WTC11 (cell line): ENCODE measurements around the gene SLC17A5. TPM values are rescaled to one million over a fixed set of nuclear protein-coding genes. Genes with fewer than 3 reads are reported as not detected.

ENCODE experiments used
- ATAC-seq: fragments of 200-7000 bp; cut with Tn5 transposase; 2 replicates; pipeline ENCODE4 v1.10.0; 2021; ENCODE audit warnings: mild to moderate bottlenecking, moderate library complexity
- CTCF ChIA-PET: fragments of 300-600 bp; sonication (Branson Sonifier 250); formaldehyde crosslinking; loops from one replicate; lab custom pipeline; 2021; ENCODE audit warnings: antibody characterized with exemption; lab: Charles Lee
- POLR2A ChIA-PET: fragments of 350-600 bp; sonication (Branson Sonifier 250); formaldehyde crosslinking; loops from one replicate; lab custom pipeline; 2021; ENCODE audit warnings: antibody characterized with exemption; lab: Charles Lee
- DNase-seq: peaks from one replicate; pipeline ENCODE4 v3.0.0; 2021; ENCODE audit warnings: low spot score
- H3K27ac Mint-ChIP-seq: 2 replicates; pipeline ENCODE4 v1.8.0; 2021; ENCODE audit warnings: mixed read lengths
- H3K27me3 Mint-ChIP-seq: 2 replicates; pipeline ENCODE4 v1.8.0; 2021; ENCODE audit warnings: low read depth, mild to moderate bottlenecking, moderate library complexity, mixed read lengths
- H3K36me3 Mint-ChIP-seq: 2 replicates; pipeline ENCODE4 v1.8.0; 2021; ENCODE audit warnings: mixed read lengths
- H3K4me1 Mint-ChIP-seq: 2 replicates; pipeline ENCODE4 v1.8.0; 2022; ENCODE audit warnings: mixed read lengths
- H3K4me3 Mint-ChIP-seq: 2 replicates; pipeline ENCODE4 v1.8.0; 2021; ENCODE audit warnings: mild to moderate bottlenecking, moderate library complexity, mixed read lengths
- H3K9me3 Mint-ChIP-seq: 2 replicates; pipeline ENCODE4 v1.8.0; 2021; ENCODE audit warnings: mixed read lengths
- ARID4B ChIP-seq: sonication (generic); formaldehyde crosslinking; IDR thresholded peaks from 2 replicates; pipeline ENCODE4 v1.8.0; 2023; ENCODE audit warnings: missing genetic modification reagents, mild to moderate bottlenecking, borderline replicate concordance
- ATF3 ChIP-seq: sonication (generic); formaldehyde crosslinking; conservative IDR thresholded peaks from 2 replicates; pipeline ENCODE4 v1.8.1; 2022; ENCODE audit warnings: mild to moderate bottlenecking, missing genetic modification reagents
- CDX4 ChIP-seq: fragments of 250-450 bp; sonication (Bioruptor Pico); IDR thresholded peaks from 2 replicates; pipeline ENCODE4 v1.9.0; 2021; ENCODE audit warnings: moderate library complexity, mild to moderate bottlenecking, inconsistent platforms, borderline replicate concordance
- CTCF ChIP-seq: fragments of 200-600 bp; IDR thresholded peaks from 2 replicates; pipeline ENCODE4 v1.8.0; 2022; ENCODE audit warnings: antibody characterized with exemption
- ERG ChIP-seq: fragments of 250-450 bp; sonication (Bioruptor Pico); IDR thresholded peaks from 2 replicates; pipeline ENCODE4 v1.8.0; 2021; ENCODE audit warnings: mild to moderate bottlenecking
- ETV6 ChIP-seq: sonication (generic); formaldehyde crosslinking; IDR thresholded peaks from 2 replicates; pipeline ENCODE4 v1.8.1; 2022; ENCODE audit warnings: mild to moderate bottlenecking, missing genetic modification reagents
- FOXK1 ChIP-seq: sonication (generic); formaldehyde crosslinking; IDR thresholded peaks from 2 replicates; pipeline ENCODE4 v1.8.0; 2022; ENCODE audit warnings: mild to moderate bottlenecking, moderate library complexity, missing genetic modification reagents
- MAX ChIP-seq: sonication (generic); formaldehyde crosslinking; IDR thresholded peaks from 2 replicates; pipeline ENCODE4 v1.8.0; 2022; ENCODE audit warnings: mild to moderate bottlenecking, missing genetic modification reagents
- MXD4 ChIP-seq: fragments of 250-450 bp; sonication (Bioruptor Pico); IDR thresholded peaks from 2 replicates; pipeline ENCODE4 v1.8.0; 2021; ENCODE audit warnings: mild to moderate bottlenecking, moderate library complexity, borderline replicate concordance
- MYBL2 ChIP-seq: sonication (generic); formaldehyde crosslinking; IDR thresholded peaks from 2 replicates; pipeline ENCODE4 v1.8.1; 2023; ENCODE audit warnings: mild to moderate bottlenecking, moderate library complexity, missing genetic modification reagents
- NR3C1 ChIP-seq: sonication (generic); formaldehyde crosslinking; conservative IDR thresholded peaks from 2 replicates; pipeline ENCODE4 v1.8.1; 2023; ENCODE audit warnings: low read depth, mild to moderate bottlenecking, missing genetic modification reagents
- SOX15 ChIP-seq: fragments of 250-450 bp; sonication (Bioruptor Pico); IDR thresholded peaks from 2 replicates; pipeline ENCODE4 v1.9.0; 2021; ENCODE audit warnings: mild to moderate bottlenecking
- STAT6 ChIP-seq: sonication (generic); formaldehyde crosslinking; conservative IDR thresholded peaks from 2 replicates; pipeline ENCODE4 v1.8.1; 2023; ENCODE audit warnings: mild to moderate bottlenecking, low read depth, missing genetic modification reagents, moderate library complexity
- ZNF281 ChIP-seq: sonication (generic); formaldehyde crosslinking; IDR thresholded peaks from 2 replicates; pipeline ENCODE4 v1.8.0; 2023; ENCODE audit warnings: mild to moderate bottlenecking, missing genetic modification reagents
- ZNF416 ChIP-seq: fragments of 250-450 bp; sonication (Bioruptor Pico); IDR thresholded peaks from 2 replicates; pipeline ENCODE4 v1.9.0; 2021; ENCODE audit warnings: mild to moderate bottlenecking, inconsistent platforms
- ZNF423 ChIP-seq: fragments of 250-450 bp; sonication (Bioruptor Pico); IDR thresholded peaks from 2 replicates; pipeline ENCODE4 v2.1.2; 2022; ENCODE audit warnings: mild to moderate bottlenecking, moderate library complexity
- ZNF512 ChIP-seq: sonication (generic); formaldehyde crosslinking; IDR thresholded peaks from 2 replicates; pipeline ENCODE4 v1.8.1; 2022; ENCODE audit warnings: missing genetic modification reagents, borderline replicate concordance
- total RNA-seq: library from RNA; stranded (reverse); gene quantifications from 3 replicates; pipeline ENCODE4 v1.2.3, GENCODE V29; 2021

SLC17A5 gene
- total RNA-seq, 1 experiment from 2014 or later: 9.3 TPM

GRCh38 chr6:73564578-73565345, 89.0 kb downstream of the SLC17A5 start (continued):
- TF ChIP-seq ZNF423 (CRISPR knock-in tag) (no peak), ZNF281 (CRISPR knock-in tag) (no peak), STAT6 (CRISPR knock-in tag) (no peak), ZNF512 (CRISPR knock-in tag) (no peak), SOX15 (CRISPR knock-in tag) (no peak), CTCF (no peak), MYBL2 (CRISPR knock-in tag) (no peak), MXD4 (CRISPR knock-in tag) (0 out of 2 replicates have a peak, but pooled peaks have one; percentile 45), NR3C1 (CRISPR knock-in tag) (no peak)
- TF ChIP-seq, all 79 proteins: peak for 2

GRCh38 chr6:73562558-73562957, 91.2 kb downstream of the SLC17A5 start:
- Mint-ChIP-seq H3K9me3 (no peaks in the 10 kb centered on the region), H3K4me1 (peaks cover 56% of the 10 kb centered on the region), H3K27ac (no peak overlapping the region), H3K27me3 (no peaks in the 10 kb centered on the region), H3K4me3 (no peak overlapping the region), H3K36me3 (no peaks in the 10 kb centered on the region)
- DNase-seq: no peak
- POLR2A ChIA-PET: interaction anchor here (1.1 kb wide), 1 partner anchor 16 kb away, joined by 8 read pairs; no protein-coding TSS in a partner anchor
- ATAC-seq: no peak
- CTCF ChIA-PET: no interaction called here
- TF ChIP-seq ATF3 (CRISPR knock-in tag) (no peak), FOXK1 (CRISPR knock-in tag) (no peak), ZNF416 (CRISPR knock-in tag) (no peak), CDX4 (no peak), ARID4B (CRISPR knock-in tag) (no peak), MAX (CRISPR knock-in tag) (no peak), ERG (CRISPR knock-in tag) (no peak), ETV6 (no peak)
